IPS DF 4.7 (cell line): ENCODE results near the gene MS4A5.
"Not testable (repeated sequence)": the region's sequence is repeated elsewhere in the genome, so short reads cannot be mapped to it uniquely, and the experiment has no call there.

ENCODE experiments used
- DNase-seq: peaks from one replicate; pipeline ENCODE4 v3.0.0-alpha.2; 2013; ENCODE audit warnings: low spot score; ENCODE audit errors: extremely low read depth

MS4A5 gene

GRCh38 chr11:60429272-60429671, at the start of gene MS4A5:
TSS of gene MS4A5 (plus strand) at chr11:60429572. CDS start at chr11:60429675, 103 bp downstream.
- DNase-seq = no peak

- no peak for DNase-seq
Observed at GRCh38 chr11:60389279-60389910, 40.0 kb upstream of the MS4A5 start.

DNA sequence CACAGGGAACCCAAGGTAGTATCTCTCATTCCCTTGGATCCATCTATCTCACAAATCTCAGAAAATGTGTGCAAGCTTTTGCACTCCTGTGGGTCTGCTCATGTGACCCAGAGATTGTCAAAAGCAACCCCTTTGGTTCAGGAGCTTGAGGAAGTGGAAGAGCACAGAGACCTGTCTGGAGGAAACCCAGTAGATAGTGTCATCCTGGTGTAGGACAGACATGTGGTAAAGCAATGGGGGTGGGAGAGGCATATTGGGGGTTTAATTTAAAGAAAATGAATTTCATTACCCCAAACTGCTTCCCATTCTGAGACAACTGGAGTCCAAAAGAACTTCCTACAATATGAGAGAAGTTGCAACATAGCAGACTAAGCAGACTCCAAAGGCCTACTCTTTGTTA, 39.0 kb upstream of the MS4A5 start:
- no peak for DNase-seq

- no peak for DNase-seq
Observed at GRCh38 chr11:60392361-60392760, 37.0 kb upstream of the MS4A5 start.

DNA sequence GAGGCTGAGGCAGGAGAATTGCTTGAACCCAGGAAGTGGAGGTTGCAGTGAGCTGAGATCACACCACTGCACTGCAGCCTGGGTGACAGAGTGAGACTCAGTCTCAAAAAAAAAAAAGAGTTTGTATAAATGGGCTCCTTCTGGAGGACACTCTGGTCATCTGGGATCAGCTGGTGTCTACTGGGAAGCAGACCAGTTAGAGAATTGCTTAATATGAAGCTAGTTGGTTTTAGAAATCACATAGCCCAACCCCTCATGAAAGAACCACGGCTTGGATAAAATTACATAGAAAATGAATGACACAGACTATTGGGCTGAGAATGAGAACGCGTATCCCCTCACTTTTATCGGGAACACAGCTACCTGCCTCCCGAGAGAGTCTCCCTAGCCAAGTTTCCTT, 36.4 kb upstream of the MS4A5 start:
- DNase-seq = no peak

GRCh38 chr11:60394666-60395380, 34.5 kb upstream of the MS4A5 start:
- no peak for DNase-seq

DNA sequence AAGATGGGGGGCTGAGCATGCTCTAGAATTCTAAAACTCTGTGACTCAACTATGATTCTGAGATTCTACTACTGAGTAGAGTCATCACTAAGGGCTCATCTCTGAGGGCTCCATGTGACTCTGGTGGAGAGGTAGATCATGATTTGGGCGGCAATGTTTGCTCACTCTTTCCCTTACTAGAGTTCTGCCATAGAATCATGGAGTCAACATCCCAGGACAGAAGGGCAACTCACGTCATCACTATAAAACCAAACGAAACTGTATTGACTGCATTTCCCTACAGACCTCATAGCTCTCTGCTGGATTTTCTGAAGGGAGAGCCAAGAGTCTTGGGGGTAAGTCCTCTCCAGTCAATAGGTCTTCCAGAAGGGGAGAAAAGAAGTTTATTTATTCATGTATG, 33.0 kb upstream of the MS4A5 start, which contains the start of gene MS4A14:
MS4A14 (plus strand) TSS at position 78 of the 400 bp plus-strand sequence; CDS start at position 198, 120 bp downstream.
- no peak for DNase-seq

GRCh38 chr11:60396799-60397198, 32.6 kb upstream of the MS4A5 start:
- DNase-seq = no peak

DNA sequence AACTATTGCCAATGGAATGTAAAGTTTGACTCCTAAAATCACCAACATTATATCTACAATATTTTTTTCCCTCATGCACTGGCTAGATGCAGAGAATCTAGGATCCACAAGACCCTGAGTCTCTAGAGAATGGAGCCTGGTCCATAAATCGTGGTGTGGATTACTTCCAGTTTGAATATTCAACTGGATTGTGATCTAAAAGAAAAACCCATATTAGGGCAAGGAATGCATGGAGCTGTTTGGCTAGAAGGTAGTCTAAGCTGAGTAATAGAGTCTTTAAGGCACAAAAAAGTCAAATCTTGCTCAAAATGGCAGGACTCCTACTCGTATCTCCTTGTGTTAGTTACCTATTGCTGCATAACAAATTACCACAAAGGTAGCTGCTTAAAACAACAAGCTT, 9.4 kb upstream of the MS4A5 start:
- no peak for DNase-seq

DNA sequence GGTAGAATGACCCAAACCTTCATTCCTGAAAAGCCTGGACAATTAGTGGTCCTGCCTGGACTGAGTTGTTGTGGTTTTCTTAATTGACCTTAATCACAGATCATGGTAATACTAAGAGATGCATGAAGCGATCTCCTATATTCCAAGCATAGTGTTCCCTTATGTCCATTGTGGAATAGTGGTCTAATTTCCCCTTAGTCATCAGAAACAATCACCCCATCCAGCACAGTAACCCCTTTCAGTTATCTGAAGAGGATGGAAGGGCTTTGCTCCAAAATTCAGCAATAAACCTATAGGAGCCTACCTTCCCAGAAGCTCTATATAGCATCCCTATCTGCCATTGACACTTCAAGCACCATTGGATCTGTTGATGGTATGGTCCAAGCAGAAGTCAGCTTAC, 6.8 kb upstream of the MS4A5 start:
- no peak for DNase-seq

DNA sequence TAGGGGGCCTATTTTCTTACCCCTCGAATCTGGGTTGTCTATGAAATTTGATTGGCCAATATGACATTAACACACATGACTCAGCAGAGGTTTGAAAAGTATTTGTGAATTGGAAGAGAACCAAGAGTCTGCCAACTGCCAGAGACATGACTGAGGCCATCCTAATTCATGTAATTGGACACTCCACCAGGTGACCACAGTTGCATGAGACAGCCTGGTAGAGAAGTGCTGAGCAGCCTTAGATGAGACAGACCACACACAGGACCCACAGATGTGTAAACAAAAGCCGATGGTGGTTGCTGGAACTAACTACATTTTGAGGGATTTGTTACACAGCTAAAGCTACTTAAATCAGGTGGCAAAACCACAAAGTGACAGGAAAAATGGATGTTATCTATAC, 855 bp upstream of the MS4A5 start:
- no peak for DNase-seq

DNA sequence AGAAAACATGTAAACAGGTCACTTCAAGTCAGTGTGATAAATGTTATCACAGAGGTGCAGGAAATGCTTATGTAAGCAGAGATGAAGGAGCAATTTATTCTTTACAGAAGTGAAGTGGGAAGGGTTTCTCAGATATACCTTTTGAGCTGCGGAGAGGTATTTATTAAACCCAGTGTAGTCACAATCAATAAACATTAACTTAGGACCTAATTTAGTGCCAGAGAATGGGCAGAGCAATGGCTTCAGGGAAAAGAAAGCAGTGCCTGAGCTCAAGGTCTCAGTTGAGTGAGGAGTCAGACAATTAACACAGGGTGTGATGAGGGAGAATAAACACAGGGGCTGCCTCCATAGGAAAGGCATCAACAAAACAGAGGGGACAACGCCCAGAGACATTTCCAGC, 1.9 kb downstream of the MS4A5 start:
- no peak for DNase-seq

DNA sequence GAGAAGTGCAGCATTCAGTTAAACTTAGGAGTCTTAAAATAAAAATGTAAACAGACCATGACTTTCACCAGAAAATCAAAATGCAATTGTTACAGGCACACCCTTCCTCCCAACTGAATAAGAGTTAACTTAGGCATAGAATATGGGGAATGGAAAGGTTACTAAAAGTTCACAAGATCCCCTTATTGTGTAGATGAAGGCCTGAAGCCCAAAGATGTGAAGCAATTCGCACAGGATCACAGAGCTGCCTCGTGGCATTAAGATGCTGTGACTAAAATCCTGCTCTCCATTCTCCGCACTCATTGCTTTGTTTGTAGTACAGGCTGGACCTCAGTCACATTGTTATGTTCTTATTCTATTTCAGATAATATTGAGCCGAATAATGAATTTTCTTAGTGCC, 4.0 kb downstream of the MS4A5 start:
- no peak for DNase-seq

DNA sequence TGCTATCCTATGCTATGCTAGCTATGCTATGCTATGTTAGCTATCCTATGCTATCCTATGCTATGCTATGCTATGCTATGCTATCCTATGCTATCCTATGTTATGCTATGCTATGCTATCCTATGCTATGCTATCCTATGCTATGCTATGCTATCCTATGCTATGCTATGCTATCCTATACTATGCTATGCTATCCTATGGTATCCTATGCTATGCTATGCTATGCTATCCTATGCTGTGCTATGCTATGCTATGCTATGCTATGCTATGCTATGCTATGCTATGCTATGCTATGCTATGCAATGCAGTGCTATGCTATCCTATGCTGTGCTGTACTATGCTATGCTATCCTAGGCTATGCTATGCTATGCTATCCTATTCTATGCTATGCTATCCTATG, 17.7 kb downstream of the MS4A5 start:
- no peak for DNase-seq

DNA sequence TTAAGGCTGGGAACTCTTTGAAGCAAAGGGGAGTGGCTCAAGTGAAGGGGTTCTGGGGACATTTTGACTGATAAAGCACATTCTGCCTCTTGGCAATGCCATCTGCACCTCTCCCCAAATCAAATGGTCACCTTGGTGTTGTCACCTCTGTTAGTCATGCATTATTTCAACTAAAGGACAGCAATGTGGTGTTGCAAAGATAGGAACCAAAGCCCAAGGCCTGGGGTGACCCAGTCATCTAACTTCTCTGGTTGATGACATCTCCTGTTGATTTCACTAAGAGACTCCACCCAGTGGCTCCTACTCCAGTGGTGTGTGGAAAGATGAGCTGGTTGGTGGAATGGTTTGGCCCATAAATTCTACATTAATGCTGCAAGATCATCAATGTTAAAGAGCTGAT, 18.5 kb downstream of the MS4A5 start:
- DNase-seq = no peak

DNA sequence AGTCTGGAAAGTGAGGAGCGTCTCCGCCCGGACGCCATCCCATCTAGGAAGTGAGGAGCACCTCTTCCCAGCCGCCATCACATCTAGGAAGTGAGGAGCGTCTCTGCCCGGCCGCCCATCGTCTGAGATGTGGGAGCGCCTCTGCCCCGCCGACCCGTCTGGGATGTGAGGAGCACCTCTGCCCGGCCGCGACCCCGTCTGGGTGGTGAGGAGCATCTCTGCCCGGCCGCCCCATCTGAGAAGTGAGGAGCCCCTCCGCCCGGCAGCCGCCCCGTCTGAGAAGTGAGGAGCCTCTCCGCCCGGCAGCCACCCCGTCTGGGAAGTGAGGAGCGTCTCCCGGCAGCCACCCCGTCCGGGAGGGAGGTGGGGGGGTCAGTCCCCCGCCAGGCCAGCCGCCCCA, 21.8 kb downstream of the MS4A5 start:
- not testable (repeated sequence) for DNase-seq

DNA sequence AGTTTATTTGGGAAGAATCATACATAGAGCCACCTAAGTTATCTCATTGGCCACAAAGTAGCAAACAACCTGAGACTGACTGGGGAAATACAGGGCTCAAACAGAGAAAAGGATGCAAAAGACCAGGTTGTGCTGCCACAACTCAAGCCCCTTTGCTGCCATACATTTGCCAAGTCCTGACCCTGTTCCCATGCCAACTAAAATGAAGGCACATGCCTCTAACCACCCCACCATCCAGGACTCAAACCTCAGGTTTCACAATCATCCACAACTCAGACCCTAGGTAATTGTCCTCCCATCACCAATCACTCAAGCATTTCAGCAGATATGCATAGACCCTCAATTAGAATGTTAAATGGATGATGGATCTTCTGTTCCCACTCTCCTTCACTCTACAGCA, 24.8 kb downstream of the MS4A5 start:
- DNase-seq = no peak

DNA sequence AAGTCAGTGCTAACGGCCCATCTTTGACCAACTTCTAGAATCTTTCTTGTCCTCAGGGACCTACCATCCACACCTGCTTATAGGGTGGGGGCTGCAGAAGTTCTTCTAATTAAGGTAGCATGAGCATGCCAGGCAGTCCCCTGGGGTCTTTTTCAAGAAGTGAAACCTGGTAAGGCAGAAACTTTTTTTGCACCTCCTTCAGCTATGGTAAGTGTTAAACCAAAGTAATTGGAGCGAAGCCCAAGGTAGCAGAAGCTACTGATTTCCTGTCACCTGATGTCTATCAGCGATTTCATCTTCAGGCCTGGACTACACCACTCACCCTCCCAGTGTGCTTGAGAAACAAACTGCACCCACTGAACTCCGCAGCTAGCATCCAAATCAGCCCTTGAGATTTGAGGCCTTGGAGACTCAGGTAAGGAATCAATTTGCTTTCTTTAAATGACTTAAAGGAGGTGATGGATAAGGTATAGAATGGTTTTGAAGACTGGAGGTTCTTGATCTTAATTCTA, 26.2 kb downstream of the MS4A5 start, which contains the start of gene MS4A1:
MS4A1 (plus strand) TSS at position 317 of the 512 bp plus-strand sequence. CDS start 6,528 bp downstream, outside the sequence.
- no peak for DNase-seq

- no peak for DNase-seq
Observed at GRCh38 chr11:60457576-60457975, 28.2 kb downstream of the MS4A5 start.

DNA sequence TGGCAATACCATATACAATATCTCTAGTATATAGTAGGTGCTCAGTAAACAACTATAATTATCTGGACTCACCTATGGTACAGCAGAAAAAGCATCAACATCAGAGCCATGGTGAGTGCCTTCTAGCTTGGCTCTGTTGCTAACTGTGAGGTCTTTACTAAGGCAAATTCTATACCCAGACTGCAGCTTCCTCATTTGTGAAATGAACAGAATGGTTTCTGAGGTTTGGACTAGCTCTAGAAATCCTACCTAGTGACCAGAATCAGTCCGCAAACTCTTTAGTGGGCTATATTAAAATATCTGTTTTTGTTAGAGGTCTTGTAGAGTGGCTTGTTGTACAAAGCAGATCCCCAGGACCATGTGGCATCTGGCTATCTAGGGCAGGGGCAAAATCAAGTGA, 30.0 kb downstream of the MS4A5 start:
- DNase-seq = no peak

DNA sequence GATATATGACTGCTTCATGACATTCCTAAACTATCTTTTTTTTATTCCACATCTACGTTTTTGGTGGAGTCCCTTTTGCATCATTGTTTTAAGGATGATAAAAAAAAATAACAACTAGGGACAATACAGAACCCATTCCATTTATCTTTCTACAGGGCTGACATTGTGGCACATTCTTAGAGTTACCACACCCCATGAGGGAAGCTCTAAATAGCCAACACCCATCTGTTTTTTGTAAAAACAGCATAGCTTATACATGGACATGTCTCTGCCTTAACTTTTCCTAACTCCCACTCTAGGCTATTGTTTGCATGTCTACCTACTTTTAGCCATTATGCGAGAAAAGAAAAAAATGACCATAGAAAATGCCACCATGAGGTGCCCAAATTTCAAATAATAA, 39.5 kb downstream of the MS4A5 start:
- DNase-seq = no peak

GRCh38 chr11:60469723-60470122, 40.4 kb downstream of the MS4A5 start:
- DNase-seq = no peak

GRCh38 chr11:60477035-60477445, 47.7 kb downstream of the MS4A5 start:
- no peak for DNase-seq
